Neural cell (in vitro differentiated cells): ENCODE results near the gene SELENOF. TPM values are rescaled to one million over a fixed set of nuclear protein-coding genes. Genes with fewer than 3 reads are reported as not detected.

Experiments used
- H2AFZ ChIP-seq: fragments of 200-600, 300-800 bp; sonication (generic), shearing (Covaris generic); 2 replicates; pipeline ENCODE4 v1.6.0; 2014; ENCODE audit warnings: low read depth, mild to moderate bottlenecking, antibody characterized with exemption, low read length, moderate library complexity
- H3F3A ChIP-seq: fragments of 200-600 bp; shearing (Covaris generic); 2 replicates; pipeline ENCODE4 v1.6.1; 2016; ENCODE audit warnings: mild to moderate bottlenecking, moderate library complexity, mixed read lengths, antibody characterized with exemption, low read length; ENCODE audit not compliant: insufficient read depth, poor library complexity, severe bottlenecking
- H3K27ac ChIP-seq: fragments of 200-600, 300-800 bp; sonication (generic), shearing (Covaris generic); 2 replicates; pipeline ENCODE4 v1.5.1; 2014; ENCODE audit warnings: mild to moderate bottlenecking, low read length, moderate library complexity
- H3K27me3 ChIP-seq: fragments of 300-800, 200-600 bp; sonication (generic), shearing (Covaris generic); 2 replicates; pipeline ENCODE4 v1.6.0; 2014; ENCODE audit warnings: mild to moderate bottlenecking, low read depth, low read length, moderate library complexity; ENCODE audit not compliant: insufficient read depth
- H3K36me3 ChIP-seq: fragments of 300-800, 200-600 bp; sonication (generic), shearing (Covaris generic); 2 replicates; pipeline ENCODE4 v1.5.1; 2014; ENCODE audit warnings: mild to moderate bottlenecking, antibody characterized with exemption, low read length, moderate library complexity; ENCODE audit not compliant: insufficient read depth
- H3K4me2 ChIP-seq: fragments of 300-800, 200-600 bp; sonication (generic), shearing (Covaris generic); 2 replicates; pipeline ENCODE4 v1.6.0; 2014; ENCODE audit warnings: mild to moderate bottlenecking, low read length
- H3K4me3 ChIP-seq: fragments of 300-800, 200-600 bp; sonication (generic), shearing (Covaris generic); 2 replicates; pipeline ENCODE4 v1.5.1; 2014; ENCODE audit warnings: mild to moderate bottlenecking, low read length, moderate library complexity
- H3K79me2 ChIP-seq: fragments of 200-600 bp; shearing (Covaris generic); replicated peaks from 2 replicates; pipeline ENCODE4 v1.6.0; 2014; ENCODE audit warnings: mild to moderate bottlenecking, low read length, moderate library complexity; ENCODE audit not compliant: insufficient read depth
- H3K9ac ChIP-seq: fragments of 300-800, 200-600 bp; sonication (generic), shearing (Covaris generic); 2 replicates; pipeline ENCODE4 v1.6.1; 2016; ENCODE audit warnings: mild to moderate bottlenecking, low read length, mixed read lengths
- H3K9me2 ChIP-seq: fragments of 200-600 bp; shearing (Covaris generic); 2 replicates; pipeline ENCODE4 v1.6.1; 2016; ENCODE audit warnings: mild to moderate bottlenecking, low read length, mixed read lengths; ENCODE audit not compliant: insufficient read depth
- H3K9me3 ChIP-seq: fragments of 200-600, 300-800 bp; sonication (generic), shearing (Covaris generic); 2 replicates; pipeline ENCODE4 v1.6.1; 2016; ENCODE audit warnings: mild to moderate bottlenecking, mixed run types, low read length, moderate library complexity, mixed read lengths
- H4K20me1 ChIP-seq: fragments of 200-600 bp; shearing (Covaris generic); 2 replicates; pipeline ENCODE4 v1.6.1; 2016; ENCODE audit warnings: mild to moderate bottlenecking, mixed run types; ENCODE audit not compliant: insufficient read depth
- CTCF ChIP-seq: fragments of 450-650 bp; IDR thresholded peaks from 2 replicates; pipeline ENCODE4 v1.5.1; 2014; ENCODE audit warnings: antibody characterized with exemption, mild to moderate bottlenecking, moderate library complexity; ENCODE audit not compliant: poor library complexity, severe bottlenecking
- EP300 ChIP-seq: fragments of 450-650 bp; conservative IDR thresholded peaks from 2 replicates; pipeline ENCODE4 v1.6.1; 2014; ENCODE audit warnings: antibody characterized with exemption, mild to moderate bottlenecking, moderate library complexity; ENCODE audit not compliant: poor library complexity, severe bottlenecking
- EZH2 ChIP-seq: fragments of 200-600, 300-800 bp; shearing (Covaris generic), sonication (generic); IDR thresholded peaks from 2 replicates; pipeline ENCODE4 v1.6.1; 2014; ENCODE audit warnings: antibody characterized with exemption, low read length, borderline replicate concordance, mild to moderate bottlenecking; ENCODE audit not compliant: insufficient read depth, poor library complexity, severe bottlenecking
- MXI1 ChIP-seq: fragments of 450-650 bp; conservative IDR thresholded peaks from 2 replicates; pipeline ENCODE4 v1.6.1; 2014; ENCODE audit warnings: antibody characterized with exemption, mild to moderate bottlenecking; ENCODE audit not compliant: poor library complexity, severe bottlenecking
- POLR2AphosphoS5 ChIP-seq: IDR thresholded peaks from 2 replicates; pipeline ENCODE4 v1.6.1; 2012
- RAD21 ChIP-seq: fragments of 450-650 bp; conservative IDR thresholded peaks from 2 replicates; pipeline ENCODE4 v1.6.1; 2014; ENCODE audit warnings: antibody characterized with exemption, mild to moderate bottlenecking, moderate library complexity
- REST ChIP-seq: IDR thresholded peaks from 2 replicates; pipeline ENCODE4 v1.6.1; 2012; ENCODE audit warnings: borderline replicate concordance
- SMC3 ChIP-seq: fragments of 450-650 bp; conservative IDR thresholded peaks from 2 replicates; pipeline ENCODE4 v1.6.1; 2014; ENCODE audit warnings: antibody characterized with exemption, mild to moderate bottlenecking, moderate library complexity; ENCODE audit not compliant: poor library complexity
- TAF1 ChIP-seq: IDR thresholded peaks from 2 replicates; pipeline ENCODE4 v1.6.1; 2012; ENCODE audit warnings: low read depth
- polyA plus RNA-seq: library from polyadenylated mRNA; depleted of rRNA; stranded (reverse); fragments of >200 nt; gene quantifications from 2 replicates; pipeline ENCODE4 v1.2.3, GENCODE V29; 2014

SELENOF gene
- polyA plus RNA-seq, 1 donor from 2014 or later: 198 TPM

- Histone ChIP-seq H4K20me1 (no peaks in the 10 kb centered on the region), H3K9ac (no peak overlapping the region), H3K9me3 (no peaks in the 10 kb centered on the region), H2AFZ (no peak overlapping the region), H3K4me2 (no peak overlapping the region), H3K9me2 (no peaks in the 10 kb centered on the region), H3K4me3 (no peak overlapping the region), H3K27me3 (no peaks in the 10 kb centered on the region), H3F3A (no peaks in the 10 kb centered on the region), H3K79me2 (no peaks in the 10 kb centered on the region), H3K36me3 (no peaks in the 10 kb centered on the region), H3K27ac (no peak overlapping the region)
- TF ChIP-seq RAD21: no peak
- TF ChIP-seq EZH2: no peak
- no peak for TF ChIP-seq MXI1
- no peak for TF ChIP-seq REST
- no peak for TF ChIP-seq SMC3
- no peak for TF ChIP-seq TAF1
- no peak for TF ChIP-seq CTCF
- TF ChIP-seq POLR2AphosphoS5: no peak
- TF ChIP-seq EP300: no peak
These were observed 65.3 kb downstream of the SELENOF start for GRCh38 chr1:86848654-86849053.

- Histone ChIP-seq H3K4me3 (no peak overlapping the region), H4K20me1 (no peaks in the 10 kb centered on the region), H3K9me2 (no peaks in the 10 kb centered on the region), H3K4me2 (no peak overlapping the region), H3K9me3 (no peaks in the 10 kb centered on the region), H3K27ac (no peak overlapping the region), H2AFZ (no peak overlapping the region), H3F3A (no peaks in the 10 kb centered on the region), H3K79me2 (no peaks in the 10 kb centered on the region), H3K9ac (no peak overlapping the region), H3K36me3 (no peaks in the 10 kb centered on the region), H3K27me3 (no peaks in the 10 kb centered on the region)
- no peak for TF ChIP-seq POLR2AphosphoS5
- TF ChIP-seq CTCF: no peak
- TF ChIP-seq RAD21: no peak
- no peak for TF ChIP-seq REST
- no peak for TF ChIP-seq SMC3
- no peak for TF ChIP-seq TAF1
These were observed 67.7 kb downstream of the SELENOF start for GRCh38 chr1:86846164-86846647.
